Measurements from ENCODE around the gene APCDD1L.

APCDD1L gene

DNA sequence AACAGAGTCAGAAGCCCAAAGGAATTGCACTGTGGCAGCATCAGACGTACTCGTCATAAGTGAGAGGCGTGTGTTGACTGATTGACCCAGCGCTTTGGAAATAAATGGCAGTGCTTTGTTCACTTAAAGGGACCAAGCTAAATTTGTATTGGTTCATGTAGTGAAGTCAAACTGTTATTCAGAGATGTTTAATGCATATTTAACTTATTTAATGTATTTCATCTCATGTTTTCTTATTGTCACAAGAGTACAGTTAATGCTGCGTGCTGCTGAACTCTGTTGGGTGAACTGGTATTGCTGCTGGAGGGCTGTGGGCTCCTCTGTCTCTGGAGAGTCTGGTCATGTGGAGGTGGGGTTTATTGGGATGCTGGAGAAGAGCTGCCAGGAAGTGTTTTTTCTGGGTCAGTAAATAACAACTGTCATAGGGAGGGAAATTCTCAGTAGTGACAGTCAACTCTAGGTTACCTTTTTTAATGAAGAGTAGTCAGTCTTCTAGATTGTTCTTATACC lies 70.4 kb downstream of the APCDD1L start:
- Histone ChIP-seq H3K4me3 (ENCODE audit: insufficient read length, low read depth) (no peak overlapping the region), H3K36me3 (ENCODE audit: insufficient read depth, insufficient read length, low read length) (peaks cover 74% of the 10 kb centered on the region), H3K4me1 (ENCODE audit: insufficient read depth, insufficient read length) (peaks cover under 1% of the 10 kb centered on the region), H3K9me3 (ENCODE audit: insufficient read depth, low read length) (no peaks in the 10 kb centered on the region), H3K9ac (ENCODE audit: insufficient read length, low read depth) (no peak overlapping the region), H3K27me3 (ENCODE audit: insufficient read depth, insufficient read length) (no peaks in the 10 kb centered on the region)
- DNase-seq (ENCODE audit: low read depth, low spot score): no peak
- TF ChIP-seq ZNF274 (IDR thresholded peaks at IDR 0.05; ENCODE audit: low read depth, low read length): no peak
- no peak for TF ChIP-seq YY1 (IDR thresholded peaks at IDR 0.05; ENCODE audit: insufficient read depth, insufficient read length)
- TF ChIP-seq SUZ12 (IDR thresholded peaks at IDR 0.05; ENCODE audit: extremely low read depth, insufficient read depth, insufficient read length): no peak

DNA sequence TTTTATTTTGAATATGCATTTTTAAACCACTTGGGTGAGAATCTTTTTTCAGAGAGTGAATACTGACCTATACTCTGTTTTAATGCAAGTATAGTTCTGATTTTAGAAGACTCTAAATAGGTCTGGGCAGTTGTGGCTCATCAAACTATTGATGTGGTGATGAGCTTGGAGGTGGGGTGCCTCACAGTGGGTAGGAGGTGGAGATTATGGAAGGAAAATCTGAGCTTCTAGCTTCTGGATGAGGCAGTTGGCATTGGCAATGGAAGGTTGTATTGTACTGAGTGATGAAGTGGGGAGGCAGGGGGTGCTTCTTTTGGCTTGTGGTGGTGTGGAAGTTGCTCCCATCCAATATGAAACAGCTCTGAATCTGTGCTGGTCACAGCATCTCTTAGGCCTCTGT lies 73.5 kb downstream of the APCDD1L start:
- Histone ChIP-seq H3K36me3 (ENCODE audit: insufficient read depth, insufficient read length, low read length) (peaks cover 72% of the 10 kb centered on the region), H3K27me3 (ENCODE audit: insufficient read depth, insufficient read length) (no peaks in the 10 kb centered on the region), H3K4me1 (ENCODE audit: insufficient read depth, insufficient read length) (peaks cover 5% of the 10 kb centered on the region), H3K4me3 (ENCODE audit: insufficient read length, low read depth) (no peak overlapping the region), H3K9me3 (ENCODE audit: insufficient read depth, low read length) (no peaks in the 10 kb centered on the region), H3K9ac (ENCODE audit: insufficient read length, low read depth) (no peak overlapping the region)
- TF ChIP-seq SUZ12 (IDR thresholded peaks at IDR 0.05; ENCODE audit: extremely low read depth, insufficient read depth, insufficient read length) (no peak), YY1 (IDR thresholded peaks at IDR 0.05; ENCODE audit: insufficient read depth, insufficient read length) (no peak), ZNF274 (IDR thresholded peaks at IDR 0.05; ENCODE audit: low read depth, low read length) (no peak)
- no peak for DNase-seq (ENCODE audit: low read depth, low spot score)

DNA sequence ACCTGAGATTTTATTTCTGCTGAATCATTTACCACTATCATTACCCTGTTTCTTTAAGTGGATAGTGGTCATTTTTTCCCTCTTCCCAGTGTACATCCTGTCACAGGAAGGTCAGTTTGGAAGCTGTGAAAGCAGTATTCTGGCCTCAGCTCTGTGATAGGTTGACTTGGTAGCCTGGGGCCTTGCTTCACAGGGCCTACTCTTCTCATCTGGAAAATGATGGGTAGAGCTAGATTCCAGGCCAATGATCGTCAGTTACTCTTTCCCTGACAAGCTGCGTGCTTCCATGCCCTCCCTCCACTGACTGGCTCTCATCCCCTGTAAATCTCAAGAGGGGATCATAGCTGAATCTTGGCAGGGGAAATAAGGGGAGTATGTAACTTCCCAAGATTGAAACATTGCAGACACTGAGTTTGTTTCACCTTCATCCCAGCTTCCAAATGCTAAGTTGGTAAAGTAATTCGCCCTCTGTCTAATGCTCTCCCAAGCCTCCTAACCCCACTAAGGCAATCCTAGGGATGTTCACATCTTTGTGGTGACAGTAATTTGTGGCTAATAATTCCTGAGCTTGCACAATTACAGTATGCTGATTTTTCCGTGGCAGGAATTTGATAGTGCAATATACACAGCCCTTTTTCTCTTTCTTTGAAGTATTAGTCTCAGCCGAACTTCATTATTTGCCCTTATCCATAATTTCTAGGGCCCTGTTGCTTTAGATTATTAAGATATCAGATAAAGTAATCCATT lies 75.0 kb downstream of the APCDD1L start:
- Histone ChIP-seq H3K27me3 (ENCODE audit: insufficient read depth, insufficient read length) (no peaks in the 10 kb centered on the region), H3K36me3 (ENCODE audit: insufficient read depth, insufficient read length, low read length) (peaks cover 63% of the 10 kb centered on the region), H3K4me1 (ENCODE audit: insufficient read depth, insufficient read length) (peaks cover 5% of the 10 kb centered on the region), H3K9me3 (ENCODE audit: insufficient read depth, low read length) (no peaks in the 10 kb centered on the region), H3K9ac (ENCODE audit: insufficient read length, low read depth) (no peak overlapping the region), H3K4me3 (ENCODE audit: insufficient read length, low read depth) (no peak overlapping the region)
- no peak for DNase-seq (ENCODE audit: low read depth, low spot score)
- TF ChIP-seq SUZ12 (IDR thresholded peaks at IDR 0.05; ENCODE audit: extremely low read depth, insufficient read depth, insufficient read length) (no peak), YY1 (IDR thresholded peaks at IDR 0.05; ENCODE audit: insufficient read depth, insufficient read length) (no peak), ZNF274 (IDR thresholded peaks at IDR 0.05; ENCODE audit: low read depth, low read length) (no peak)

DNA sequence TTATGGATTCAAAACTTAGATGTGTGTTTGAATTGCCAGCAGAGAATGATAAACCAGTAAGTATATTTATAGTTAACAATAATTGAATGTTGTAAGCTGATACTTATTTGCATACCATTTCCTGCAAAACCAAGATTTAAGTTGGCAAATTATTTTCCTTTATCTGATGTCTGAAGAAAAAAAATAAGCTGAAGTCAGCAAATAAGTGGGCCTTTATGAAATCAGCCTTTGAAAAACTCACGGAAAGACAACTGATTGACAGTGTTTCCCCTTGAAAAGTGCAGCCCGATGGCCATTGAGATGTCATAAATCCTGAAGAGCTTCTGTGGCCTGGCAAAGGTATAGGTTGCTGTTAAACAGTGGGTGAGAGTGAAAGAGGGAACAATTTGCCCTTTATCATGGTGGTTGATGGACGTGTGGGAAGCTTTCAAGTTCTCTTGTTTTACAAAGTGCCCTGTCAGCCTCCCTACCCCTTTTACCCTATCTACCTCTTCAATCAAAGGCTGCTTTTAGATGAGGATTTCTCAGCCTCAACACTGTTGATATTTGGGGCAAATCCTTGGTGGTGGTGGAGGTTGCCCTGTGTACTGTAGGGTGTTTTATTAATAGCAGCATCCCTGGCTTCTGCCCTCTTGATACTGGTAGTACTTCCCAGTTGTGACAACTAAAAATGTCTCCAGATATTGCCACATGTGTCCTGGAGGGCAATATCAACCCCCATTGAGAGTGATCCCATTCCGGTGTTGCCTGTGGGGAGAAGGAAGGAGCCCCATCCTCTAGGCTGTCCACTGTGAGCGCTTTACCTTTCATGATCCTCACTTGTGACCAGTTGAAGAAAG lies 76.0 kb downstream of the APCDD1L start:
- Histone ChIP-seq H3K9ac (ENCODE audit: insufficient read length, low read depth) (no peak overlapping the region), H3K36me3 (ENCODE audit: insufficient read depth, insufficient read length, low read length) (peaks cover 54% of the 10 kb centered on the region), H3K9me3 (ENCODE audit: insufficient read depth, low read length) (no peaks in the 10 kb centered on the region), H3K27me3 (ENCODE audit: insufficient read depth, insufficient read length) (no peaks in the 10 kb centered on the region), H3K4me1 (ENCODE audit: insufficient read depth, insufficient read length) (peaks cover 5% of the 10 kb centered on the region), H3K4me3 (ENCODE audit: insufficient read length, low read depth) (no peak overlapping the region)
- DNase-seq (ENCODE audit: low read depth, low spot score): no peak
- TF ChIP-seq ZNF274 (IDR thresholded peaks at IDR 0.05; ENCODE audit: low read depth, low read length) (no peak), YY1 (IDR thresholded peaks at IDR 0.05; ENCODE audit: insufficient read depth, insufficient read length) (no peak), SUZ12 (IDR thresholded peaks at IDR 0.05; ENCODE audit: extremely low read depth, insufficient read depth, insufficient read length) (no peak)

DNA sequence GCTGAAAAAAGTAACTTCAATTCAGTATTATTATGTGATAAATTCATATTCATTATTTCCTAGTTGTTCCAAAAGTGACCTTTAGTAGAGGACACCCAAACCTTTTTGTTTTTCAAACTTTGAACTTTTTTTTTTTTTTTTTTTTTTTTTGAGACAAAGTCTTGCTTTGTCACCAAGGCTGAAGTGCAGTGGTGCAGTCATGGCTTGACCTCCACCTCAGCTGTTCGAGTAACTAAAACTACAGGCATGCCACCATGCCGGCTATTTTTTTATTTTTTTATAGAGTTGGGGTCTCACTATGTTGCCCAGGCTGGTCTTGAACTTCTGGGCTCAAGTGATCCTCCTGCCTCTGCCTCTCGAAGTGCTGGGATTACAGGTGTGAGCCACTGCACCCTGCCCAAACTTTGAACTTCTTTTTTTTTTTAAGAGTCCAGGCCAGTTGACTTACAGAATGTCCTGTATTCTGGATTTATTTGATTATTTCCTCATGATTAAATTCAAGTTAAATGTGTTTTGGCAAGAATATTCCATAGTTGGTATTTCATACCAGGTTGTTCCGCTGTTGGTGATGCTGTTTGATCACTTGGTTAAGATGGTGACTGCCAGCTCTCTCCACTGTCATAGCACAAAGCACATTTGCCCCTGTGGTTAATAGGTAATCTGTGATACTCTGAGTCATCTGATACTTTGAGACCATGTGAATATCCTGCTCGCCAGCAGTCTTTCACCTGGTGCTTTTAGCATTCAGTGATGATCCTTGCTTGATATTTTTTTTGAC lies 78.1 kb downstream of the APCDD1L start:
- Histone ChIP-seq H3K36me3 (ENCODE audit: insufficient read depth, insufficient read length, low read length) (peaks cover 39% of the 10 kb centered on the region), H3K9ac (ENCODE audit: insufficient read length, low read depth) (no peak overlapping the region)
- no peak for DNase-seq (ENCODE audit: low read depth, low spot score)

DNA sequence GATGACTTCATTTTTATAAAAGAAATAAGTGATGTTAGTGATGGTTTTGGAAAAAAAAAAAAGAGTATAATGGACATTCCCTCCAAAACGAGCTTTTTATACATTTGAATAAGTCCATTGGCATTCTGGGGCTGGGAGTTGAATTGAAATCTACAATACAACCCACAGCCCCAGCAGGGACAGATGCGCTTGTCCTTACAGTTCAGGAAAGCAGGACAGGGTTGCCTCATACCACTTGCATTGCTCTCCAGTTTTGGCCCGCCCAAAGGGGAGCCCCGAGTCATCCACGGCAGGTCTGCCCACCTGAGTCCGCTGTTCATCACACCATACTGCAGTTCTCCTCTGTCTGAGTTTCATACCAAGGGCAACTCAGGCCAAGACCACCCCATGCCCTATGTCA lies 80.0 kb downstream of the APCDD1L start:
- peaks cover 26% of the 10 kb centered on the region for H3K36me3 ChIP-seq (ENCODE audit: insufficient read depth, insufficient read length, low read length)

More for the DNA sequence above, 78.1 kb downstream of the APCDD1L start:
- no peaks in the 10 kb centered on the region for H3K9me3 ChIP-seq (ENCODE audit: insufficient read depth, low read length)
- no peak overlapping the region for H3K4me3 ChIP-seq (ENCODE audit: insufficient read length, low read depth)
- no peaks in the 10 kb centered on the region for H3K27me3 ChIP-seq (ENCODE audit: insufficient read depth, insufficient read length)
- peaks cover 5% of the 10 kb centered on the region for H3K4me1 ChIP-seq (ENCODE audit: insufficient read depth, insufficient read length)
- TF ChIP-seq ZNF274 (IDR thresholded peaks at IDR 0.05; ENCODE audit: low read depth, low read length): no peak

More for the DNA sequence above, 80.0 kb downstream of the APCDD1L start:
- Histone ChIP-seq H3K4me1 (ENCODE audit: insufficient read depth, insufficient read length) (peaks cover 5% of the 10 kb centered on the region), H3K9ac (ENCODE audit: insufficient read length, low read depth) (no peak overlapping the region), H3K4me3 (ENCODE audit: insufficient read length, low read depth) (no peak overlapping the region), H3K27me3 (ENCODE audit: insufficient read depth, insufficient read length) (no peaks in the 10 kb centered on the region), H3K9me3 (ENCODE audit: insufficient read depth, low read length) (no peaks in the 10 kb centered on the region)
- no peak for DNase-seq (ENCODE audit: low read depth, low spot score)
- no peak for TF ChIP-seq SUZ12 (IDR thresholded peaks at IDR 0.05; ENCODE audit: extremely low read depth, insufficient read depth, insufficient read length)
- no peak for TF ChIP-seq YY1 (IDR thresholded peaks at IDR 0.05; ENCODE audit: insufficient read depth, insufficient read length)
- TF ChIP-seq ZNF274 (IDR thresholded peaks at IDR 0.05; ENCODE audit: low read depth, low read length): no peak
